ENCODE results near the gene GRB10.

The GRB10 gene

DNA sequence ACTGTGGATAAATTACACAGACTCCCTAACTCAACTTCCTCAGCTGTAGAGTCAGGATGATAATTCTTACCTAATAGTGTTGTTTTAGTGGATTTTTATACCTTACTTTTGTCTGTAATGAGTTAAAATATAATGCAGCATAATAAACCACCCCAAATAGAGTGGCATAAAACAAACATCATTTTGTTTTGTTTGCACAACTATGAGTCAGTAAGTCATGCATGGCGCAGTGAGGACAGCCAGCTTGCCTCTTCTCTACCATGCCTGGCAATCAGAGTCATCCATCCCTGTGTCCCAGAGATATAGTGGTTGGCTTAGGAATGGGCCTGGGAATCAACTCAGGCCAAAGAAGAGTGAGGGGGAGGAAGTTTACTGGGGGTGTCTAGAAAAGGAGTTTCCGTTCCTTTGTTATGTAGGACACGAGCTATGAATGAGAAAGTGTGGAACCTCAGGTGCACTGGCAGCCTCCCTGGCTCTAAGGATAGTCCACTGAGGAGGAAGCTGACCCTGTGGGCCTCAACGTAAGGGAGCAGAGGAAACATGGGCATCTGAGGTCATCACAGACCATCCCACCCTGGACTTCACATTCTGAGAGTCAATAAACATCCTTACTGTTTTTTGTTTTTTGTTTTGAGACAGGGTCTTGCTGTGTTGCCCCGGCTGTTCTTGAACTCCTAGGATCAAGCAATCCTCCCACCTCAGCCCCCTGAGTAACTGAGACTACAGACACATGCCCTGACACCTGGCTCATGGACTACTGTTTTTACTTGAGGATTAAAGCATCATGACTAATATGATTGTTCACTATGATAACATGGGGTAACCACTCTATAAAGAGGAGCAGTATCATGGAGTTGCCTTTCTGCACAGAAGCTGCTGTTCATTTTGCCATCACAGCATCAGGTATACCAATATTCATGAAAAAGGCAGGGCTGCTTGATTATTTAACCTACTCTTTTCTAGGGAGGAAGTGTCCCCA lies 21.0 kb upstream of the GRB10 start:
- peak; percentile 35 for DNase-seq (ENCODE audit: low read depth)

DNA sequence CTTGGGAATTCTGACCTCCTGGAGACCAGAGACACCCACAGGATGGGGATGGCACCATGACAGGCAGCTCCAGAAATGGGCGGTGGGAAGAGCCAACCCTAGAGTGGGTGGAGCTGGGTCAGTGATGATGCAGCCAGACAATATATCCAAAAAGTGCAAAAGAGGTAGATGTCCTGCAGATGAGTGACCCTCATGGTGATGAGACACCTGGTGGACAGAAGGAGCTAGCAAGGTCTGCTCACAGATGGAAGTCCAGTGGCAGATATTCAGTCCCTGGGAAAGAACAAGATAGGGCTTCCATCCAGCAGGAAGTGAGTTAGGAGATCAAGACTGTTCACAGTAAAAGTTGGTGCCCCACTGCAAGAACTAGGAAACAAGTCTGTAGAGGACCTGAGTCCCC lies 19.2 kb upstream of the GRB10 start:
- DNase-seq (ENCODE audit: low read depth), result no peak

DNA sequence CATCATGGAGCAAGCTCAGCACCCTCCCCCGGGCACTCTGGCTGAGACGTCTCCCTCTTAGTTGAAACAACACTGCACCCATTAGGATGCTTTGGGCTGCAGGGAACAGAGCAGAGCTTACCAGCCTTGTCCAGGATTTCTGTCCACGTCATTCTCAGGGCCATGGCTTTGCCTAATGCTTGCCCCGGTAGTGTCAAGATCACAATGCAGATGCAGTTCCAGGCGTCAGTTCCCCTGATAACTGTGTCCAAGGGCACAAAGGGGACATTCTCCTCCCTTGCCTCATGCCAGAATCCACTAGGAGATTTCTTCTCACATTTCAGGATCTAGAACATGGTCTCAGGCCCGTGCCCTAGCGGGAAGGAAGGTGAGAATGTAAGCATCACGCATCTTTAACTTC lies 17.2 kb upstream of the GRB10 start:
- DNase-seq (ENCODE audit: low read depth), result no peak

- DNase-seq (ENCODE audit: low read depth), result no peak
These were observed 15.4 kb upstream of the GRB10 start for GRCh38 chr7:50798126-50798525.

DNA sequence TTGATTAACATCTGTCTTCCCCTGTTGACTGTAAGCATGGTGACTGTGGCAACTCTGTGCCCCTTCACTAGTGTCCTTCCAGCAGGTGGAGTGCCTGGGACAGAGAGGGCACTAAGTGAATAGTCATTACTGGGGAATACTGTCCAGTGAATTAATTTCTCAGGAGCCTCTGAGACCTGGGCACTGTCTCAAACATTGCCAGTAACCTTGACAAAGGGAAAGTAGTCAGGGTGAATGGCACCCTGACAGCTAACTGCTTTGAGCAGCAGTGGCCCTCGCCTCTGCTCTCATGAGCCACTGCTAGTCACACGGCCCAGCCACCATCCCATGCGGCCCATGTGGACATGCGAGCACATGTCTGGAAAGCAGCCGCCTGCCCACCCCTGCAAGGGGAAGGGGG lies 13.1 kb upstream of the GRB10 start:
- peak; percentile 13 for DNase-seq (ENCODE audit: low read depth)

- no peak for DNase-seq (ENCODE audit: low read depth)
These were observed 12.6 kb upstream of the GRB10 start for GRCh38 chr7:50795253-50795652.

DNA sequence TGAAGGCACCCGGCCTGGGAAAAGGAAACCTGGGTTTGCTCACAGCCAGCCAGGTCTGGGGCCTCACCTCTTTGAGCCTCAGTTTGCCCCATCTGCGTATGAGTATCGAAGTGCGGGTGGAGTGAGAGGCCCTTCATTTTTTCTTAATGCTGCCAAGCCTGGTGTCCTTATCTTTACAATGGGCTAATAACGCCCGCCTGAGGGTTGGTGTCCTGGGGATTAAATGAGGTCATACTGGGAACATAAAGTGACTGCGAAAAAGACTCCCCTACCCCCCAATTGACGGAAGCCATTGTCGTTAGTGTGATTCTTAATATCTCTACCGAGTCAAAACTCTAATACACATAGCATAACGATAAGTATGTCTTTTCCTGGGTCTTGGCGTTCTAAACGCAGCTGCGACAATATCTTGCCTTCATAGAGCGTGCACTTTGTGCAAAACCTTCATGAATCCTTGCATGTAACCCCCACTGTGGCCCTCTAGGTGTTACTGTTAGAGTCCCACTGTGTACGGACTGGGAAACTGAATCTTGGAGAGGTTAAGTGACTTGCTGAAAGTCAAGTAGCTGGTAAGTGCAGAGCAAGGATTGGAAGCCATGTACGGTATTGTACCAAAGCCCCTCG lies 11.4 kb upstream of the GRB10 start:
- DNase-seq (ENCODE audit: low read depth), result no peak

DNA sequence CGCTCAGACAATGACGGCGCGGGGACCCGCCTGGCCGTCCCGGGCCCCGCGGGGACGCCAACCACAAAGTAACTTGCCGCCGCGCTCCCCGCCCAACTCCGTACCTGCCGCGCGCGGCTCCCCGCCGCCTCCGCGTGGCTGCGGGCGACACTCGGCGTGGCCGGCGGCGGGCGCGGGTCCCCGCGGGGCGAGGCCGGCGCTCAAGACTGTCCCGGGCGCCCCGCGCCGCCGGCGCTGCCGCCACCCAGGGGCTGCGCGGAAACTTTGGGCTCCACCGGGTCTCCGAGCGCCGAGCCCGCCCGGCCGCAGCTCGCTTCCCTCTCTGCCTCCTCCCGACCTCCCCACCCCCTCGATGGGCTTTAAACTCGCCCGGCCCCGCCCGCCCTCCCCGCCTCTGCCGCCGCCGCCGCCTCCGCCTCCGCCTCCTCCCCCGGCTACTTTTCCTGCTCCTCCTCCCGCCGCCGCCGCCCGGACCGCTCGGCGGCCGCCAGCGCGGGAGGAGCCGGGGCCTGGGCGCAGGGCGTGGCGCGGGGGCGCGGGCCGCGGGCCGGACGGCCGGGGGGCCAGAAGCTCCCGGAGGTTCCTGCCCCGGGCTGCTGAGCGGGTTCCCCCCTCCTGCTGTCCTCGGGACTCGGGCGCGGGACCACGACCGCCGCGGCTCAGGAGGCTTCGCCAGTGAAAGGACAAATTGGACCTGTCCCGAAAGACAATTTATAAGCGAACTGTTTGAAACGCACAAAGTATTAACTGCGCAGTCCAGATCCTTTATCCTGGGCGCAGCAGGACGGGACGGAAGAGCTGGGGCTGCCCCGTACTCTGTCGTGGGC lies 10.6 kb upstream of the GRB10 start:
- peak; percentile 78 for DNase-seq (ENCODE audit: low read depth)

GRCh38 chr7:50792342-50793119 lies 9.8 kb upstream of the GRB10 start:
- peak; percentile 75 for DNase-seq (ENCODE audit: low read depth)

DNA sequence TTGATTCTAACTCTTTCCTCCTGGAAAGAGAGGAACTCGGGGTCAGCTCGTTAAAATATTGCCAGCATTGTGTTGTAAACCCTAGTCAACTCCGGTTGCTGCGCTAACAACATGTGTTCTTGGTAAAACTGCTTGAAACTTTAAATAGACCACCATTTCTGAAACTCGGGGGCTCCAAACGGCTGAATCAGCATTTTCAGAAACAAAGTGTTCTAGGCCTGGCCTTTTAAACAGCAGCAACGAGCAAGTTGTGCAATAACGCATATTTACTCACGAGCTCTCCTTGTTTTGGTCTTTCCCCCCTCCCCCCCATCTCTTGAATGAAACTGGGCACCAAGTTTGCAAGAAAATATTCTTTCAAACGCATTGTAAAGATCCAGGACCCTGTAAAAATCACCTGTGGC lies 9.2 kb upstream of the GRB10 start:
- peak; percentile 56 for DNase-seq (ENCODE audit: low read depth)

DNA sequence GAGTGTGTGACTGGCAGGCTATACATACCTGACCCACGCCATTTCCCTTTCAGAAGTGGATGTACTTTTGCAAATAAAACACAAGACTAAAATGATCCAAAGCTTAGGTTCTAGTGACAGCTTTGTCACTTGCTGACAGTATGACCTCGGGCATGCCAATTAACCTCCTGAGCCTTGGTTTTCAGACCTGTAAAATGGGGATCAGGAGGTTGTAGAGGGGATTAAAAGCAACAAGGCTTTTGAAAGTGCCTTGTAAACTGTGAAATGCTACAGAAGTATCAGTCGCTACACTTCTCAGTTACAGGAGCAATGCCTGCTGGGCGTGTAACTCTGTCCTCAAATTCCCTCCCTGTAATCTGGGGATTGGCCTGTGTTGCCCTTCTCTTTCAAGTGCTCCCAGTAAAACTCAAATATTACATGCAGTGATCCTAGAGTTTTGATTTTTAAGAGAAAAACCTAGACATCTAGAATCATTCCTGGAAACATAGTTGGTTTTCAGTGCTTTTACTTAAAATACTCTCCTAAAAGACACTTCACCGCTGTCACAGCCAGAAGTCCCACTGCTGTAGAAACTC lies 8.8 kb upstream of the GRB10 start:
- DNase-seq (ENCODE audit: low read depth), result peak; percentile 23

DNA sequence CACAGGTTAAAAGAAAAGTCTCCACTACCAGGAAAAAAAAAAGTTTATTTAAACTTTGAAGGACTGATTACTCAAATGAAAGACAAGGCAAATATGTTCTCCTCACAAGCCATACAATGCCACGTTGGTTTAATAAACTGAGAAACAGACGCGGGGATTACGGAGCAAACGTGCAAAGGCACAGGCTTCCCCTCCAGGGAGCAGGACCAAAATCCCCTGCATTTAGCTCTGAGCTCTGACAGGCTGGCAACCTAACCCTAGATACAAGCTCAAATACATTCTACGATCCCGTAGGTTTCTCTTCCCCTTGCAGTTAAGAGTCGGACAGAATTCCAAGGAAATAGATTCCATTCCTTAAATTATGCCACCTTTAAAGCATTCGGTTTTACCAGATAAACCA lies 7.7 kb upstream of the GRB10 start:
- DNase-seq (ENCODE audit: low read depth), result no peak

DNA sequence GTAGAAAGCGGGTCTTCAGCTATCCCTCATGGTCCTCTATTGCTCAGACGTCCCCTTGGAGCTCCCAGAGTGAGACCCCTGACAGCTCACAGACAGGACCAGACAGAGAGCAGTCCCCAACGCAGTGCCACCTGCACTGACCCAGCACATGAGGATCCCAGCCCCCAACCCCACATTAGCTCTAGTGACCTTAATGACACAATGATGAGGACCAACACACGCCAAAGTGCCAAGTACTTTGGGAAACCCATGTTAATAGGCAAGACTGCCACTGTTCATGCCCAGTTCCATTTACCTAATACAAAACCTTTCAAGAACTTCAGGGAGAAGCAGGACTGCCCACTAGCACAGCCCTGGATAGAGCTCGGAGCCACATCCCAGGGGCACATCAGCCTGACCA lies 5.7 kb upstream of the GRB10 start:
- DNase-seq (ENCODE audit: low read depth), result no peak

GRCh38 chr7:50787825-50788224 lies 5.1 kb upstream of the GRB10 start:
- DNase-seq (ENCODE audit: low read depth), result no peak

DNA sequence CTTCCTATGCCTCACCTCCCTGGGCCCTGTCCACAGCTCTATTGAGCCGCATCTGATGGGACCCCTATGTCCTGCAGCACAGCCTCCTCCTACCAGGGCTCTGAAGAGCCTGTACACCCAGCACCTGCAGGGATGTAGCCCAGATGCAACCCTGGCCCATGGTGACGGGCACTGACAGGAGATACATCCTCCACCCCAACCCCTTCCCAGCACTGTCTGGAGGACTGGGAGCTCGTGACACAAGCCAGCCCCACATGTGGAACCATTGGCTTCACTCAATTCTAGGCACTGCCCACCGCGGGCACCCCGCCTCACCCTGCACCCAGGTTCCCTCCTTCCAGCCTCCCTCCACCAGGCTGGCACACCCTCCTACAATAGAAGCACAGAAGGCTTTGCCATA lies 2.6 kb upstream of the GRB10 start:
- DNase-seq (ENCODE audit: low read depth), result no peak

- DNase-seq (ENCODE audit: low read depth), result no peak
These were observed 1.3 kb upstream of the GRB10 start for GRCh38 chr7:50783801-50784507.

GRCh38 chr7:50783303-50783702 lies 607 bp upstream of the GRB10 start:
- no peak for DNase-seq (ENCODE audit: low read depth)

DNA sequence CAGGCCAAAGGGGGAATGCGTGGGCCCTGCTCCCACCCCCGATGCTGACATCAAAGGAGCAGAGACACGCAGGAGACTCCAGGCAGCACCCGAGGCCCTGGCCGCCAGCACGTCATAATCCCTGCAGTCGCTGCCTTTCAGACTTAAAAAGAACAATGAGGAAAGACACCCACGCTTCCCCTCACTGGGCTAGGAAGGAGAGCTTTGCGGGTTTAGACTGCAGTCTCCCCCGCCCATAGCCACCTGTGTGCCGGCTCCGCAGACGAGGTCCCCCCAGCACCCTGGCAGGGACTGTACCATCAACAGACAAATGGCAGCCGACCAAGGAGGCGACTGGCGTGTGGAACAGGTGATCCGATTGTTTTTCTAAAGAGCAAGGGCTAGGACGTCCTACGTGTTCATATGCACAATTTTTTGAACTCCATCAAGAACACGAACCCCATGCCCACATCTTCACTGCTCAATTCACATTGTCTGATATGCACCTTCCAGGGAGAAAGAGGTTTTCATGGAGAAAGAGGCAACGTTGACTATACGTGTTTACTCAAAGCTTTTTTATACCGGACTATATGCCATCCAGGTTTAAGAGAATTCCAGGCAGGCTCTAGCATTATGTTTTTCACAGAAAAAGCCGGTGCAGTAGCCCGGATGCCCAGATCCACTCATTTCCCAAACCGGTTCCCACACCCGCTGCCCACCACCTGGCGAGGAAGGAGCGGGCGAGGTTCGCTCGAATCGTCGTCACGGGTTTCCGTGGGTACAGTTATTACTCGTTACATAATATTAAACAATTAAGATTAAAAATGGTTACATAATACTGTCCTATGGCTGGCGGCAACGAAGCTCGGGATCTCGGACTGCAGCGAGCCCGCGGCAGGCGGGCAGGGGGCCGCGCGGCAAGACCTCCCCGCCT lies 1.1 kb downstream of the GRB10 start:
- DNase-seq (ENCODE audit: low read depth), result no peak

GRCh38 chr7:50780436-50780835 lies 2.3 kb downstream of the GRB10 start:
- DNase-seq (ENCODE audit: low read depth), result no peak

GRCh38 chr7:50779427-50779826 lies 3.3 kb downstream of the GRB10 start:
- no peak for DNase-seq (ENCODE audit: low read depth)

All from EH (cell line).